ENCODE results near the gene GREB1L. TPM values are rescaled to one million over a fixed set of nuclear protein-coding genes. Genes with fewer than 3 reads are reported as not detected.
A peak's percentile ranks its signal among the peaks of the same experiment; 100 is the strongest.

The GREB1L gene
- total RNA-seq (1 to 10 TPM; 5.1 to 6.0 TPM), polyA plus RNA-seq (1 to 10 TPM; 1.1 to 2.6 TPM)
- long read RNA-seq, donor 1, partial matches to known transcripts = 0 of 11 reads
- long read RNA-seq, donor 1, other reads (novel, unspliced or antisense) = 11 of 11 reads
- long read RNA-seq, donor 2, partial matches to known transcripts = 0 of 10 reads
- long read RNA-seq, donor 2, other reads (novel, unspliced or antisense) = 10 of 10 reads

- 0 to 1% methylated on average over 59 to 87 of the region's 87 CpGs for WGBS, 2 donors
- Histone ChIP-seq H3K36me3 (ENCODE audit: control insufficient read depth in 1 of 2, insufficient read depth in 2 of 2, low read length in 1 of 2) (peaks cover 0 to 2% of the 10 kb centered on the region in 2 donors), H3K9me3 (ENCODE audit: control insufficient read depth, low read length) (no peaks in the 10 kb centered on the region), H3K4me1 (ENCODE audit: control insufficient read depth in 1 of 2, insufficient read depth in 2 of 2, low read length in 2 of 2) (no peaks in the 10 kb centered on the region), H3K27ac (ENCODE audit: low read depth in 1 of 2, low read length in 2 of 2) (peak within 1 kb of the TSS in 1 of 2 donors; percentile 13), H3K4me3 (ENCODE audit: low read length in 2 of 2) (peak within 1 kb of the TSS; percentile 80 to 82), H3K27me3 (ENCODE audit: control insufficient read depth in 1 of 2, insufficient read depth in 2 of 2, low read length in 1 of 2) (no peaks in the 10 kb centered on the region)
- intact Hi-C loops (cut with DNase I) = loop anchor here in 1 of 2 donors (5.0 to 10.0 kb wide), 2 partner anchors 123 to 200 kb away; no protein-coding TSS in a partner anchor
- peak; percentile 91 for ATAC-seq (ENCODE audit: low FRiP score)
- DNase-seq = peak; percentile 68 to 89
Measured at GRCh38 chr18:21242141-21242779, at the start of gene GREB1L. GREB1L (plus strand) TSS chr18:21242232; CDS start chr18:21383519, 141,287 bp downstream.

DNA sequence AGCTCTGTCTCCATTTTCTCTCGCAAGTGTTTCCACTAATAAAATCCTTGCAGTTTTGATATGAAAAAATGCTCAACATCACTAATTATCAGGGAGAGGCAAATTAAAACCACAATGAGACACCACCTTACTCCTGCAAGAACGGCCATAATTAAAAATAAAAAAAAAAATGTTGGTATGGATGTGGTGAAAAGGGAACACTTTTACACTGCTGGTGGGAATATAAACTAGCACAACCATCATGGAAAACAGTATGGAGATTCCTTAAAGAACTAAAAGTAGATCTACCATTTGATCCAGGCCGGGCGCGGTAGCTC, 49.8 kb upstream of the GREB1L start:
- no peak overlapping the region for H3K4me3 ChIP-seq (ENCODE audit: low read length in 2 of 2)
- DNase-seq (no peak), ATAC-seq (ENCODE audit: low FRiP score) (no peak)
- intact Hi-C loops (cut with DNase I) = loop anchor here (10.0 kb wide), 2 partner anchors 413 to 663 kb away; partner anchors contain the start of gene ESCO1 (in 1 of the 2)
- WGBS, 2 donors = 88 to 89% methylated on average over 5 of the region's 5 CpGs
- H3K27me3 ChIP-seq (ENCODE audit: control insufficient read depth in 1 of 2, insufficient read depth in 2 of 2, low read length in 1 of 2) = no peaks in the 10 kb centered on the region
- H3K9me3 ChIP-seq (ENCODE audit: control insufficient read depth, low read length) = no peaks in the 10 kb centered on the region
- H3K27ac ChIP-seq (ENCODE audit: low read depth in 1 of 2, low read length in 2 of 2) = no peak overlapping the region
- no peaks in the 10 kb centered on the region for H3K4me1 ChIP-seq (ENCODE audit: control insufficient read depth in 1 of 2, insufficient read depth in 2 of 2, low read length in 2 of 2)
- no peaks in the 10 kb centered on the region for H3K36me3 ChIP-seq (ENCODE audit: control insufficient read depth in 1 of 2, insufficient read depth in 2 of 2, low read length in 1 of 2)

DNA sequence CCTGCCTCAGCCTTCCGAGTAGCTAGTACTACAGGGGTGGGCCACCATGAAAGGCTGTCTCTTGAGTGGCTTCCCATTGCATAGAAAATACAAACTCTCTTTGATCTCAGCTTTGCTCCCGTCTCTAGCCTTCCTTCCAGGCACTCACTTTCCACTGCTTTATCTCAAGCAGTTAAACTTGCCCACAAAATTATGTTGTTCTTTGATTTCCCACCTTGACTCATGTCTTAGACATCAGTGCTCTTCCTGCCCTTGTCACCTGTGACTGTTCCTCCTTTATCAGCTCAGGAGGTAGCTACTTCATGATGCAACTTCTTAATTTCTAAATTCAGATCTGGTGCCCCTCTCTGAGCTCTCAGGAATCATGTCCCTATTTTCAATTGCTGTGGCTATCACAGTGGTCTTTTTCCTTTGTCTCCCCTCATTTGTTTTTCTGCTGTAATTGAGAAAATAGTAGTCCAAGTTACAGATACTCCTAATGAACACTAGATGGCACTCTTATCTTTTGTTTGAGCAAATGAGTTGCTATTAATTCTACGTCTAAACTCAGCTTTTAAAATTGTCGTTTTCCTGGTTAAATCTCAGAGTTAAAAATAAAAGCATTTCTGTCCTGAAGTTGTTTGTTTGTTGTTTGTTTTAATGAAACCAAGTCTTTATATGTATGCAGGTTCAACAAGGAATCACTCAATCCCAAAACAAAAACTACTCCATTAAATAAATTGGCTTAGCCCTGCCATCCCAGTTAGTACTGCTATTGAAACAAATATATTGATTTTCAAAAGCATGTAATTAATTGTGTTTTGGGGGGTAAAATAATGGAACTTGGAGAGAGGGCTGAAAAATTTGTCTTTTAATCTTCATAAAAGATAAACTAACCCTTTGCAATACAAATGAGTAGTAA, 46.9 kb upstream of the GREB1L start:
- intact Hi-C loops (cut with DNase I) = loop anchor here (2.0 to 10.0 kb wide), 3 partner anchors 250 to 660 kb away; partner anchors contain the start of gene ESCO1 (in 1 of the 2)
- no peak for DNase-seq
- Histone ChIP-seq H3K27me3 (ENCODE audit: control insufficient read depth in 1 of 2, insufficient read depth in 2 of 2, low read length in 1 of 2) (no peaks in the 10 kb centered on the region), H3K4me1 (ENCODE audit: control insufficient read depth in 1 of 2, insufficient read depth in 2 of 2, low read length in 2 of 2) (no peaks in the 10 kb centered on the region), H3K36me3 (ENCODE audit: control insufficient read depth in 1 of 2, insufficient read depth in 2 of 2, low read length in 1 of 2) (no peaks in the 10 kb centered on the region), H3K27ac (ENCODE audit: low read depth in 1 of 2, low read length in 2 of 2) (no peak overlapping the region), H3K9me3 (ENCODE audit: control insufficient read depth, low read length) (no peaks in the 10 kb centered on the region), H3K4me3 (ENCODE audit: low read length in 2 of 2) (no peak overlapping the region)
- 10% methylated on average over 4 of the region's 4 CpGs for WGBS, 2 donors
- no peak for ATAC-seq (ENCODE audit: low FRiP score)

DNA sequence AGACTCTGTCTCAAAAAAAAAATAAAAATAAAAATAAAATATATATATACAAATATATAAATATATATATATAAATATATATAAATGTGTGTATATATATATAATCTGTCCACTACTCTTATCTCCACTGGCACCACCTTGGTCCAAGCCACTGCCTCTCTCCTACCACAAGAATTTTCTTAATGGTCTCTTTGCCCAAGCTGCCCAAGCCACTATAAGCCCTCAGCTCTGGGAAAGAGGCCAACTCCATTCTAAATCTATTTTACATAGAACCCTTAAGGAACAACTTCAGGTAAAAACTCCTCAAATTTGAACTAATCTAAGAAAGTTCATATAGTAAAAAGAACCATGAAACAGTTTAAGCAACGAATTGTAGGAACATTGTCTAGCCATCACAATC, 45.6 kb upstream of the GREB1L start:
- no peaks in the 10 kb centered on the region for H3K9me3 ChIP-seq (ENCODE audit: control insufficient read depth, low read length)
- H3K36me3 ChIP-seq (ENCODE audit: control insufficient read depth in 1 of 2, insufficient read depth in 2 of 2, low read length in 1 of 2) = no peaks in the 10 kb centered on the region
- H3K27me3 ChIP-seq (ENCODE audit: control insufficient read depth in 1 of 2, insufficient read depth in 2 of 2, low read length in 1 of 2) = no peaks in the 10 kb centered on the region
- no peak for DNase-seq
- no peak for ATAC-seq (ENCODE audit: low FRiP score)
- intact Hi-C loops (cut with DNase I) = loop anchor here (10.0 kb wide), 2 partner anchors 408 to 658 kb away; partner anchors contain the start of gene ESCO1 (in 1 of the 2)
- H3K4me3 ChIP-seq (ENCODE audit: low read length in 2 of 2) = no peak overlapping the region
- WGBS, 2 donors = 72 to 76% methylated on average over 1 of the region's 1 CpG
- no peak overlapping the region for H3K27ac ChIP-seq (ENCODE audit: low read depth in 1 of 2, low read length in 2 of 2)
- H3K4me1 ChIP-seq (ENCODE audit: control insufficient read depth in 1 of 2, insufficient read depth in 2 of 2, low read length in 2 of 2) = no peaks in the 10 kb centered on the region

- no peak for DNase-seq
- H3K27me3 ChIP-seq (ENCODE audit: control insufficient read depth in 1 of 2, insufficient read depth in 2 of 2, low read length in 1 of 2) = no peaks in the 10 kb centered on the region
- intact Hi-C loops (cut with DNase I) = no loop called here
Measured at GRCh38 chr18:21203126-21203525, 38.9 kb upstream of the GREB1L start.

GRCh38 chr18:21203542-21204241, 38.3 kb upstream of the GREB1L start:
- 62 to 66% methylated on average over 11 of the region's 11 CpGs for WGBS, 2 donors
- intact Hi-C loops (cut with DNase I) = no loop called here
- no peaks in the 10 kb centered on the region for H3K36me3 ChIP-seq (ENCODE audit: control insufficient read depth in 1 of 2, insufficient read depth in 2 of 2, low read length in 1 of 2)
- H3K27me3 ChIP-seq (ENCODE audit: control insufficient read depth in 1 of 2, insufficient read depth in 2 of 2, low read length in 1 of 2) = no peaks in the 10 kb centered on the region
- H3K27ac ChIP-seq (ENCODE audit: low read depth in 1 of 2, low read length in 2 of 2) = no peak overlapping the region
- DNase-seq = no peak
- H3K4me3 ChIP-seq (ENCODE audit: low read length in 2 of 2) = no peak overlapping the region
- peaks cover 1% of the 10 kb centered on the region for H3K9me3 ChIP-seq (ENCODE audit: control insufficient read depth, low read length)
- ATAC-seq (ENCODE audit: low FRiP score) = no peak
- H3K4me1 ChIP-seq (ENCODE audit: control insufficient read depth in 1 of 2, insufficient read depth in 2 of 2, low read length in 2 of 2) = no peaks in the 10 kb centered on the region

More at GRCh38 chr18:21203126-21203525, 38.9 kb upstream of the GREB1L start:
- H3K4me1 ChIP-seq (ENCODE audit: control insufficient read depth in 1 of 2, insufficient read depth in 2 of 2, low read length in 2 of 2) = no peaks in the 10 kb centered on the region
- H3K9me3 ChIP-seq (ENCODE audit: control insufficient read depth, low read length) = peaks cover 1% of the 10 kb centered on the region
- H3K27ac ChIP-seq (ENCODE audit: low read depth in 1 of 2, low read length in 2 of 2) = no peak overlapping the region
- H3K36me3 ChIP-seq (ENCODE audit: control insufficient read depth in 1 of 2, insufficient read depth in 2 of 2, low read length in 1 of 2) = no peaks in the 10 kb centered on the region
- no peak overlapping the region for H3K4me3 ChIP-seq (ENCODE audit: low read length in 2 of 2)
- ATAC-seq (ENCODE audit: low FRiP score) = no peak
- WGBS, 2 donors = 93 to 95% methylated on average over 7 of the region's 7 CpGs

DNA sequence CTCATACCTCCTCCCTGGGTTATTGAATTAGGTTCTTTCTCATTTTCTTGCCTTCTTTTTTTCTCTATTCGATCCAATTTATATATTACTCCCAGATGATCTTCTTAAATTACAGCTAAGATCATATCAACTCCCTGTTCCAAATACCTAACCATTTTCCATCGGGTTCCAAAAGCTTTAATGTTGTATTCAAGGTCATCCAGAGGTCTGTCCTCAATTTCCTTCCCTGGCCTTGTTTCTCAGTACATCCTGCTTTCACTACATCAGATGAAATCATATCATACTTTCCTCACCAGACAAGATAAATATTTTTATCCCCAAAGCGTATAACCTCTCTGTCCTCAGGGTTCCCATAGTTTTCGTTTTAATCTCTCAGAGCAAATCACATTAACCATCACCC, 36.3 kb upstream of the GREB1L start:
- ATAC-seq (ENCODE audit: low FRiP score) = peak; percentile 56
- no peaks in the 10 kb centered on the region for H3K4me1 ChIP-seq (ENCODE audit: control insufficient read depth in 1 of 2, insufficient read depth in 2 of 2, low read length in 2 of 2)
- H3K9me3 ChIP-seq (ENCODE audit: control insufficient read depth, low read length) = peaks cover 1% of the 10 kb centered on the region
- no peak overlapping the region for H3K27ac ChIP-seq (ENCODE audit: low read depth in 1 of 2, low read length in 2 of 2)
- H3K36me3 ChIP-seq (ENCODE audit: control insufficient read depth in 1 of 2, insufficient read depth in 2 of 2, low read length in 1 of 2) = no peaks in the 10 kb centered on the region
- H3K27me3 ChIP-seq (ENCODE audit: control insufficient read depth in 1 of 2, insufficient read depth in 2 of 2, low read length in 1 of 2) = no peaks in the 10 kb centered on the region
- DNase-seq = no peak
- intact Hi-C loops (cut with DNase I) = no loop called here
- no peak overlapping the region for H3K4me3 ChIP-seq (ENCODE audit: low read length in 2 of 2)
- 73 to 78% methylated on average over 4 of the region's 4 CpGs for WGBS, 2 donors

DNA sequence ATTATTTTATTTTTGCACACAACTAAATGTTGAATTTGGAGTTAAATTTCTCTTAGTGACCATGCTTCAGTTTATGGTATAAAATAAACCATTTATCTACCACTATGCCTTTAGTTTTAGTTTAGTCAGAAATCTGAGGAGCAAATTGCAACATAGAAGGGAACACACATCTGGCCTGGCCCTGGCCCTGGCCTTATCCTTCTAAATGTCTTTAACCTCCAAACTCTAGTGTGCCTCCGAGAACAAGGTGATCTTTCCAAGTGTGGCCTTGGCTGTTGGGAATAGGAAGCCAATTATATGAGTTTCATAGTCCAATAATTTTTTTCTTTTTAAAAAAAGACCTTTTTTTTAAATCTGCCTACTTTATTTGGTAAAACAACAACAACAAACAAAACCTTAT, 31.8 kb upstream of the GREB1L start:
- H3K4me3 ChIP-seq (ENCODE audit: low read length in 2 of 2) = no peak overlapping the region
- intact Hi-C loops (cut with DNase I) = no loop called here
- no peaks in the 10 kb centered on the region for H3K9me3 ChIP-seq (ENCODE audit: control insufficient read depth, low read length)
- H3K36me3 ChIP-seq (ENCODE audit: control insufficient read depth in 1 of 2, insufficient read depth in 2 of 2, low read length in 1 of 2) = no peaks in the 10 kb centered on the region
- H3K4me1 ChIP-seq (ENCODE audit: control insufficient read depth in 1 of 2, insufficient read depth in 2 of 2, low read length in 2 of 2) = no peaks in the 10 kb centered on the region
- WGBS, 2 donors = 95 to 96% methylated on average over 1 of the region's 1 CpG
- no peaks in the 10 kb centered on the region for H3K27me3 ChIP-seq (ENCODE audit: control insufficient read depth in 1 of 2, insufficient read depth in 2 of 2, low read length in 1 of 2)
- DNase-seq = no peak
- H3K27ac ChIP-seq (ENCODE audit: low read depth in 1 of 2, low read length in 2 of 2) = no peak overlapping the region
- no peak for ATAC-seq (ENCODE audit: low FRiP score)
